Measurements from ENCODE around the gene SENP2.
"Not testable (repeated sequence)": the region's sequence is repeated elsewhere in the genome, so short reads cannot be mapped to it uniquely, and the experiment has no call there.

The SENP2 gene

GRCh38 chr3:185585859-185586685 lies at the start of gene SENP2:
TSS of gene SENP2 (plus strand) at chr3:185586295. CDS start at chr3:185586414, 119 bp downstream.
- DNase-seq = peak; percentile 81

- DNase-seq = peak; percentile 41
Observed at GRCh38 chr3:185537369-185537970, 48.6 kb upstream of the SENP2 start.

GRCh38 chr3:185539934-185540333 lies 46.2 kb upstream of the SENP2 start:
- no peak for DNase-seq

GRCh38 chr3:185540695-185541094 lies 45.4 kb upstream of the SENP2 start:
- no peak for DNase-seq

- DNase-seq = no peak
Observed at GRCh38 chr3:185549122-185549521, 37.0 kb upstream of the SENP2 start.

GRCh38 chr3:185549651-185550111 lies 36.4 kb upstream of the SENP2 start:
- DNase-seq = no peak

- no peak for DNase-seq
Observed at GRCh38 chr3:185552358-185552877, 33.7 kb upstream of the SENP2 start, which contains the start of gene LIPH. TSS of gene LIPH (minus strand) at chr3:185552588. CDS start at chr3:185552471, 117 bp downstream.

GRCh38 chr3:185555101-185555501 lies 31.0 kb upstream of the SENP2 start:
- DNase-seq = no peak

GRCh38 chr3:185555860-185556347 lies 30.2 kb upstream of the SENP2 start:
- no peak for DNase-seq

- DNase-seq = not testable (repeated sequence)
Observed at GRCh38 chr3:185556640-185557039, 29.5 kb upstream of the SENP2 start.

- DNase-seq = no peak
Observed at GRCh38 chr3:185558395-185558794, 27.7 kb upstream of the SENP2 start.

- no peak for DNase-seq
Observed at GRCh38 chr3:185559706-185560090, 26.4 kb upstream of the SENP2 start.

GRCh38 chr3:185560676-185561075 lies 25.4 kb upstream of the SENP2 start:
- DNase-seq = no peak

GRCh38 chr3:185561374-185561943 lies 24.6 kb upstream of the SENP2 start:
- no peak for DNase-seq

- no peak for DNase-seq
Observed at GRCh38 chr3:185561958-185562357, 24.1 kb upstream of the SENP2 start.

- DNase-seq = no peak
Observed at GRCh38 chr3:185572183-185572582, 13.9 kb upstream of the SENP2 start.

- not testable (repeated sequence) for DNase-seq
Observed at GRCh38 chr3:185575108-185575869, 10.8 kb upstream of the SENP2 start.

- no peak for DNase-seq
Observed at GRCh38 chr3:185582236-185582635, 3.9 kb upstream of the SENP2 start.

GRCh38 chr3:185582871-185583270 lies 3.2 kb upstream of the SENP2 start:
- no peak for DNase-seq

GRCh38 chr3:185583925-185584324 lies 2.2 kb upstream of the SENP2 start:
- DNase-seq = no peak

- DNase-seq = no peak
Observed at GRCh38 chr3:185584686-185585085, 1.4 kb upstream of the SENP2 start.

GRCh38 chr3:185585518-185585858 lies 607 bp upstream of the SENP2 start:
- no peak for DNase-seq

- no peak for DNase-seq
Observed at GRCh38 chr3:185586686-185587039, 568 bp downstream of the SENP2 start.

Data from 8988T (cell line).